Measurements from ENCODE around the gene MT4.

DNA sequence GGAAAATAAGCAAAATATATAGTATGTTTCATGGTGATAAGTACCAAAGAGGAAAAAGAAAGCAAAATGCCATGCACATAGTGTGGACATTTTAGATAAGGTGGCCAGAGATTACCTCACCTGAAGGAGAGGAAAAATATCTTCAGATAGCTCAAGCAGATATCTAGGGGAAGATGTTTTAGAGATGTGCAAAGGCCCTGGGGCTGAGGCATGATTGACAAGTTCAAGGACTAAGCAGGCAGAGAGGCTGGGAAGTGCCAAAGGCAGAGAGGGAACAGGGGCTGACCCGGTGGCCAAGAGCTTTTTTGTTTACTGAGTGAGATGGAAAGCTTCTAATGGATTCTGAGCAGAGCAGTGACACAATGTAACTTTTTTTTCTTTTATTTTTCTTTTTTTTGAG, 4.4 kb upstream of the MT4 start:
- TF ChIP-seq POLR2AphosphoS5 (IDR thresholded peaks at IDR 0.05; ENCODE audit: low read depth, low read length): no peak
- no peak for TF ChIP-seq POLR2A (IDR thresholded peaks at IDR 0.05; ENCODE audit: low read depth, low read length)
